ENCODE data around the gene ERBB2.

Gene ERBB2

DNA sequence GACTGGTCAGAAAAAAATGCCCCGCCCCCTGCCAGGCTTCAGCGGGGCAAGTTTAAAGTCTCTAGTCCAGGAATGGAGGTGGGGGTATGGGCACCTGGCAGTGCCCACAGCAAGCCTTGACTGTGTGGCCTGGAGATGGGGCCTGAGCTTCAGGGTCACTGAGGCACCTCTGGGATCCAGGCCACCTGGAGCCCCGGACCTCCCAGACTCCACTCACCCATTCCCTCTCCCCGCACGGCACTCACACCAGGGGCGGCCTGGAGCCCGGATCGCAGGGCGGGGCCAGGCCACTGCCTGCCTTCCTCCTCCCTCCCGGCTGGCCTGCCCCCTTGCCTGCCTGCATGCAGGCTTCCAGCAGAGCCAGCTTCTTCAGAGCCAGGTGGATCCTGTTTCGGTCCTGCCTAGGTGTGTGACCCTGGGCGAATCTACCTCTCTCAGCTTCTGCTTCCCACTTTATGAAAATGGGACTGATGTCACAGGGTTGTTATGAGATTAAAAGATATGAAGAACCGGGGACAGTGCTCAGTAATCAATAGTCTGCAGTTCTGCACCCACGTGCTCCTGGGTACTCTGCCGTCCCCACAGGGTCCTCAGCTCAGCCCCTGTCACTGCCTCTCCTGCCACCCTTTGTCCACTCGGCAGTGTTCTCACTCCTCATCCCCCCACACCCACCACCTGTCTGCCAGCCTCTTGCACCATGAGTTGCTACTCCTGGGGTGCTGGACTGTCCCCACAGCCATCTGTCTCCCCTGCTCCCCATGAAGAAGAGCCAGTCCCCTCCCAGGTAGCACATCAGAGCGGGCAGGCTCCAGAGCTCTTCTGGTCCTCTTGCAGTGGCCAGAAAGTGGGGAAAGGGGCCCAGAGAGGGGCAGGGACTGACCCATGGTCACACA lies 35.9 kb upstream of the ERBB2 start:
- no peak for DNase-seq (ENCODE audit: low read depth, low spot score)
- no peaks in the 10 kb centered on the region for H3K9me3 ChIP-seq (ENCODE audit: low read depth, low read length)
- no peaks in the 10 kb centered on the region; the same call in 1 of the 2 replicates for H3K36me3 ChIP-seq (ENCODE audit: insufficient read depth, low read length)
- H3K27ac ChIP-seq, result no peak overlapping the region
- TF ChIP-seq POLR2AphosphoS5 (IDR thresholded peaks at IDR 0.05; ENCODE audit: borderline replicate concordance, low read depth, low read length), result no peak
- no peak for TF ChIP-seq FOXP2 (optimal IDR thresholded peaks at IDR 0.05; ENCODE audit: control extremely low read depth, extremely low read length, insufficient read depth)
- TF ChIP-seq EZH2 (IDR thresholded peaks at IDR 0.05), result no peak
- no peak overlapping the region for H3K9ac ChIP-seq (ENCODE audit: insufficient read length)
- H3K4me3 ChIP-seq, result no peak overlapping the region

DNA sequence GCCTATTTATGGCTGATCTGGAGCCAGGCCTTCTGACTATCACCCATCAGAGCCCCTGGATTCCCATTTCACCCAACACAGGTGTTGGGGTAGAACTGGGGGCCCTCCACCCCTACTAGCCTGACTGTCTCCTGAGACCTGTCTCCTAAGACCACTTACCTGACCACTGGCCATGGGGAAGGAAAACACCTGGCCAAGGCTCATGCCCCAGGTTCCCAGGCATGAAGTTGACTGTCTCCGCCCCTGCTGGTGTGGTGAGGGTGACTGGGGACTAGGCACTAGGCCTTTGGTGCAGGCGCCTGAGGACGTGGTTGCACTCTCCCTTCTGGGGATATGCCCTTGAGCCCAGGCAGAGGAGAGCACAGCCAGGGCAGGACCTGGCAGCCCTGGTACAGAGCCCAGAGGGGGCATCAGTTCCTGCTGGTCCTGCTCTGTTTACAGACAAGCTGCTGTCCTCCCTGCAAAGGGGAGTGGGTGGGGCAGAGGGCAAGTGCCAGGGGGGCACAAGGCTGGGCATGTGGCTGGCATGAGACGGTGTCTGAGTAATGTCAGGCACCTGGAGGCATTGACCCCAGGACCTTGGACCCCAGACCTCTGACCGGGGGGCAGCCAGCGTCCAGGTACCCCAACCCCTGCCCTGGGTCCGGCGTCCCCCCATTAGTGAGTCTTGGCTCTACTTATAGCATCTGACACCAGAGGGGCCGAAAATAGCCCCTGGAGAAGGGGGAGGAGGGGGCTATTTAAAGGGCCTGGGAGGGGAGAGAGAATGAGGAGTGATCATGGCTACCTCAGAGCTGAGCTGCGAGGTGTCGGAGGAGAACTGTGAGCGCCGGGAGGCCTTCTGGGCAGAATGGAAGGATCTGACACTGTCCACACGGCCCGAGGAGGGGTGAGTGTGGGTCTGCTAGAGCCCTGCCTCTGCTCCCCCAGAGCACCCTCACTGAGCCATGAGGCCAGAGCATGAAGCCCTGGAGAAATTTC lies 35.0 kb upstream of the ERBB2 start, which contains the start of gene TCAP:
TSS of gene TCAP (plus strand) at position 769 of the 981 bp plus-strand sequence. CDS start at position 780, 11 bp downstream.
- no peak for DNase-seq (ENCODE audit: low read depth, low spot score)
- Histone ChIP-seq H3K4me3 (no peak within 1 kb of the TSS), H3K9ac (ENCODE audit: insufficient read length) (no peak within 1 kb of the TSS)

DNA sequence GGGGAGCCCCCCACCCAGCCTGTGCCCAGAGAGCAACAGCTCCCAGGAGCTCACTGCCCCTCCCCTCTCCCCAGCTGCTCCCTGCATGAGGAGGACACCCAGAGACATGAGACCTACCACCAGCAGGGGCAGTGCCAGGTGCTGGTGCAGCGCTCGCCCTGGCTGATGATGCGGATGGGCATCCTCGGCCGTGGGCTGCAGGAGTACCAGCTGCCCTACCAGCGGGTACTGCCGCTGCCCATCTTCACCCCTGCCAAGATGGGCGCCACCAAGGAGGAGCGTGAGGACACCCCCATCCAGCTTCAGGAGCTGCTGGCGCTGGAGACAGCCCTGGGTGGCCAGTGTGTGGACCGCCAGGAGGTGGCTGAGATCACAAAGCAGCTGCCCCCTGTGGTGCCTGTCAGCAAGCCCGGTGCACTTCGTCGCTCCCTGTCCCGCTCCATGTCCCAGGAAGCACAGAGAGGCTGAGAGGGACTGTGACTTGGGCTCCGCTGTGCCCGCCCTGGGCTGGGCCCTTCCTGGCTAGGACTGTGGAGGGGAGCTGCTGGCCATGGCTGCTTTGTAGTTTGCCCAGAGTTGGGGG lies 34.1 kb upstream of the ERBB2 start:
- Histone ChIP-seq H3K36me3 (ENCODE audit: insufficient read depth, low read length) (no peaks in the 10 kb centered on the region; the same call in 1 of the 2 replicates), H3K9me3 (ENCODE audit: low read depth, low read length) (no peaks in the 10 kb centered on the region), H3K9ac (ENCODE audit: insufficient read length) (no peak overlapping the region), H3K27ac (no peak overlapping the region), H3K4me3 (no peak overlapping the region)
- TF ChIP-seq POLR2AphosphoS5 (IDR thresholded peaks at IDR 0.05; ENCODE audit: borderline replicate concordance, low read depth, low read length), result no peak
- DNase-seq (ENCODE audit: low read depth, low spot score), result no peak

More for the DNA sequence above, 35.0 kb upstream of the ERBB2 start, which contains the start of gene TCAP:
- no peak for TF ChIP-seq FOXP2 (optimal IDR thresholded peaks at IDR 0.05; ENCODE audit: control extremely low read depth, extremely low read length, insufficient read depth)
- no peak; the same call in 1 of the 2 replicates for TF ChIP-seq POLR2AphosphoS5 (IDR thresholded peaks at IDR 0.05; ENCODE audit: borderline replicate concordance, low read depth, low read length)
- no peak for TF ChIP-seq EZH2 (IDR thresholded peaks at IDR 0.05)
- no peaks in the 10 kb centered on the region; the same call in 1 of the 2 replicates for H3K36me3 ChIP-seq (ENCODE audit: insufficient read depth, low read length)
- H3K27ac ChIP-seq, result no peak within 1 kb of the TSS
- no peaks in the 10 kb centered on the region for H3K9me3 ChIP-seq (ENCODE audit: low read depth, low read length)

DNA sequence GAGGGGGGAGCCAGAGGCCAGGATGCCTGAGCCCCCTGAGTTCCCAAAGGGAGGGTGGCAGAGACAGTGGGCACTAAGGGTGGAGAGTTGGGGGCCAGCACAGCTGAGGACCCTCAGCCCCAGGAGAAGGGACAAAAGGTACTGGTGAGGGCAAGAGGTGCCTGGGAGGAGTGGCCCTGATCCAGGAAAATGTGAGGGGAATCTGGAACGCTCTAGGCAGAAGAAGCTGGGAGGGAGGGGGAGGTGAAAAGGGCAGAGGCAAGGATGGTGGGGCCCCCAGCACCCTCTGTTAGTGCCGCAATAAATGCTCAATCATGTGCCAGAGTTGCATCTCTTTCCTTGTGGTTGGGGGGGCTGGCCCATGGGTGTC lies 33.6 kb upstream of the ERBB2 start:
- Histone ChIP-seq H3K4me3 (no peak overlapping the region), H3K36me3 (ENCODE audit: insufficient read depth, low read length) (no peaks in the 10 kb centered on the region; the same call in 1 of the 2 replicates), H3K27ac (no peak overlapping the region), H3K9ac (ENCODE audit: insufficient read length) (no peak overlapping the region), H3K9me3 (ENCODE audit: low read depth, low read length) (no peaks in the 10 kb centered on the region)
- TF ChIP-seq POLR2AphosphoS5 (IDR thresholded peaks at IDR 0.05; ENCODE audit: borderline replicate concordance, low read depth, low read length) (no peak), EZH2 (IDR thresholded peaks at IDR 0.05) (no peak), FOXP2 (optimal IDR thresholded peaks at IDR 0.05; ENCODE audit: control extremely low read depth, extremely low read length, insufficient read depth) (no peak)
- DNase-seq (ENCODE audit: low read depth, low spot score), result no peak

DNA sequence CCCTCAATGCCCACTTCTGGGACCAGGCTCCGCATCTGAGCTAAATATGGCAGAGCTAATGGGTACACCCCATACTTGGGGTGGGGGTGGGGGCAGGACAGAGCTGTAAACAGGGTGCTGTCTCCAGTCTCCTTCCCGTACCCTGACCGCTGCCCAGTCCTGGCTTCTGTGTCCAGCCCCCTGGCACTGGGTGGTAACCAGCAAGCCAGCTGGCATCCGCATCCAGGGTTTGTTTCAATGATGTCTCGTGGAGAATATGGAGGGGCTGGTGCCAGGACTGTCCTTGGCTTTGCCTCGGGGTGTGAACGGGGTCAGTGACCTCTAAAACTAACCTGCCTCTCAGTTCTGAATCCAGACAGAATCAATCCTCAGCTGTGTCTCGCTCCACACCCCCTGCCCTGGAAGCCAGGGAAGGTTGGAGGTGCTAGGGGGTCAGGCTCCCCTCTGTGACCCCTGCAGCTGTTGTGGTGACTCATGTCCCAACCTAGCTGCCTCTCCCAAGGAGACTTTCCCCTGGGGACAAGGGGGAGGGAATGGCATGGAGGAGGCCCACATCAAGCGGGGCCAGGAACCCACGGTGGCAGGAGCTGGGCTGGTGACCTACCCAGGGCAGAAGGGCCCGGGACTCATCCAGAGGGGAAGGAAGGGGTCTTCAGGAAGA lies 33.1 kb upstream of the ERBB2 start:
- Histone ChIP-seq H3K36me3 (ENCODE audit: insufficient read depth, low read length) (no peaks in the 10 kb centered on the region; the same call in 1 of the 2 replicates), H3K4me3 (no peak overlapping the region), H3K27ac (no peak overlapping the region), H3K9ac (ENCODE audit: insufficient read length) (no peak overlapping the region), H3K9me3 (ENCODE audit: low read depth, low read length) (no peaks in the 10 kb centered on the region)
- TF ChIP-seq EZH2 (IDR thresholded peaks at IDR 0.05) (no peak), FOXP2 (optimal IDR thresholded peaks at IDR 0.05; ENCODE audit: control extremely low read depth, extremely low read length, insufficient read depth) (no peak), POLR2AphosphoS5 (IDR thresholded peaks at IDR 0.05; ENCODE audit: borderline replicate concordance, low read depth, low read length) (no peak)
- DNase-seq (ENCODE audit: low read depth, low spot score), result no peak

DNA sequence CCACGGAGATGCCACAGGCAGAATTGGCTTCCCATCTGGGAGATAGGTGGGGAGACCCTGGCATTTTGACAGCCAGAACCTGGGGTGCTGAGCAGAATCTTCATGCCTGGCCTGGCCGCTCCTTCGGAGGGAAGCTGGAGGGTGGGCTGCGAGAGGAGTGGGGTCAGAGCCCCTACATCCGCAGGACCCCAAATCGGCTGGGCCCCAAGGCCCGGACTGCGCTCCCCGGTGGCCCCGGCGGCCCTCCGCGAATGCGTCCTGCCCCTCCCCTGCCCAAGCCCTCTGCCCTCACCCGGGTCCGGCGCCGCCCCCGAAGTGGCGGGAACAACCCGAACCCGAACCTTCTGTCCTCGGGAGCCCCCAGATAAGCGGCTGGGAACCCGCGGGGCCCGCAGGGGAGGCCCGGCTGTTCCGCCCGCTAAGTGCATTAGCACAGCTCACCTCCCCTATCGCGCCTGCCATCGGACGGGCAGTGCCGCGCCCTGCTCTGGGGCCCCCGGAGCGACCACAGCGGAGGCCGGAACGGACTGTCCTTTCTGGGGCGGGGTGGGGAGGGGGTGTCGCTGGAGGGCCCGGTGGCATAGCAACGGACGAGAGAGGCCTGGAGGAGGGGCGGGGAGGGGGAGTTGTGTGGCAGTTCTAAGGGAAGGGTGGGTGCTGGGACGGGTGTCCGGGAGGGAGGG lies 32.5 kb upstream of the ERBB2 start:
- no peaks in the 10 kb centered on the region for H3K9me3 ChIP-seq (ENCODE audit: low read depth, low read length)
- no peak overlapping the region for H3K27ac ChIP-seq
- H3K4me3 ChIP-seq, result no peak overlapping the region
- no peaks in the 10 kb centered on the region for H3K36me3 ChIP-seq (ENCODE audit: insufficient read depth, low read length)
- TF ChIP-seq FOXP2 (optimal IDR thresholded peaks at IDR 0.05; ENCODE audit: control extremely low read depth, extremely low read length, insufficient read depth), result no peak
- no peak for DNase-seq (ENCODE audit: low read depth, low spot score)
- H3K9ac ChIP-seq (ENCODE audit: insufficient read length), result no peak overlapping the region
